Measurements from ENCODE around the gene ACTR10. TPM values are rescaled to one million over a fixed set of nuclear protein-coding genes. Genes with fewer than 3 reads are reported as not detected.

ACTR10 gene
- total and polyA plus RNA-seq, 7 donors: 41.2 to 69.0 (median 57.3) TPM

DNA sequence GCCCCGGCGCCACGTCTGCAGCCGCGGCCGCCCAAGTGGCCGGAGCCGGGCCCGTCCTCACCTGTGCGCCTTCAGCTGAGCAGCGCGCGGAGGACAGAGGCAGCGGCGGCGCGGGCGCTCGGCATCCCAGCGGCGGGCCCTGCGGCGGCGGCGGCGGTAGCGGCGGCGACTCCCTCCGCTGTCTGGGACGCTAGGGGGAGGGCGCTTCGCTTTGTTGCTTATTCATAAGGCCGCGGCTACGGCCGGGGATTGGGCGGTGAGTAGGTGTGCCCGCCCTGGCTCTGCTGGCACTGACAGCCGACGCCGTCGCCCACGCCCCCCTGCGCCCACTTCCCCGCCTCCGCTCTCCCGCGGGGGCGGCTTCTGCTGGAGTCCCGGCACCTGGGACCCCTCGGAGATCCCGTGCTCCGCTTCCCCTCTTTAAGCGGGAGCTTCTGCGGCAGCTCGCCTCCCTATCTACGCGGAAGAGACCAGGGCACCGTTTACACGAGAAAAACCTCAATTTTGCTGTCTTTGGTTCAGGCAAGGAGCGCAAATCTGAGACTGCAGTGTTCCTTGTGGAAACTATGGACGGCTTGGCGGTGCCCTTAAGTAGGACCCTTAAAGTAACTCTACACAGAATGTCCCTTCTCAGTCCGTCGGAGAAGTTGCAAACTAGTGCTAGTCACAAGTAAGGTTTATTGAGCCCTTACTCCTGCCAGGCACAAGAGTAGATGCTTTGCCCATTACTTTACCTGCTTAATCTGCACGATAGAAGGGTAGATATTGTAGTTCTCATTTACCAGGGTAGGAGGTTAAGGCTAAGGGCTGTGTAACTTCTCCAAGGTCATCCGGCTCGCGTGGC lies 47.7 kb upstream of the ACTR10 start, which contains the start of gene ARMH4:
ARMH4 (minus strand) TSS at position 200 of the 844 bp plus-strand sequence. CDS start 12,855 bp downstream, outside the sequence.
- peak; percentile 23 for TF ChIP-seq CTCF (IDR thresholded peaks at IDR 0.05)
- no peaks in the 10 kb centered on the region for H3K36me3 ChIP-seq (ENCODE audit: insufficient read depth in 1 of 2, low read depth in 1 of 2)
- DNase-seq: peak; percentile 81 to 88
- no peak within 1 kb of the TSS for H3K27ac ChIP-seq
- H3K4me3 ChIP-seq: peak within 1 kb of the TSS; percentile 87
- 0 to 1% (median 0%) methylated on average over 32 to 70 of the region's 70 CpGs for WGBS, 3 donors
- intact Hi-C loops (cut with DNase I): no loop called here
- peaks cover 6% of the 10 kb centered on the region for H3K4me1 ChIP-seq
- H3K27me3 ChIP-seq (ENCODE audit: insufficient read depth in 3 of 3, low read length in 2 of 3): peaks cover 0 to 13% (median 0%) of the 10 kb centered on the region in 3 donors
- ATAC-seq: peak; percentile 91 to 99 (median 97)
- H3K9me3 ChIP-seq: no peaks in the 10 kb centered on the region

- Histone ChIP-seq H3K4me1 (no peaks in the 10 kb centered on the region), H3K4me3 (no peak overlapping the region), H3K36me3 (ENCODE audit: insufficient read depth in 1 of 2, low read depth in 1 of 2) (no peaks in the 10 kb centered on the region), H3K27me3 (ENCODE audit: insufficient read depth in 3 of 3, low read length in 2 of 3) (no peaks in the 10 kb centered on the region), H3K27ac (no peak overlapping the region), H3K9me3 (no peaks in the 10 kb centered on the region)
- no peak for ATAC-seq
- TF ChIP-seq CTCF (IDR thresholded peaks at IDR 0.05): no peak
- intact Hi-C loops (cut with DNase I): loop anchor here in 1 of 2 donors (5.0 kb wide), 1 partner anchor 48 kb away; no protein-coding TSS in a partner anchor
- DNase-seq: no peak
Observed at GRCh38 chr14:58160561-58160960, 39.4 kb upstream of the ACTR10 start.

- peak in 3 of 4 donors; percentile 48 to 75 (median 58) for ATAC-seq
- Histone ChIP-seq H3K4me3 (no peak overlapping the region), H3K36me3 (ENCODE audit: insufficient read depth in 1 of 2, low read depth in 1 of 2) (no peaks in the 10 kb centered on the region), H3K27ac (no peak overlapping the region), H3K27me3 (ENCODE audit: insufficient read depth in 3 of 3, low read length in 2 of 3) (no peaks in the 10 kb centered on the region), H3K4me1 (no peaks in the 10 kb centered on the region), H3K9me3 (no peaks in the 10 kb centered on the region)
- WGBS, 3 donors: 34 to 39% (median 35%) methylated on average over 10 of the region's 10 CpGs
- TF ChIP-seq CTCF (IDR thresholded peaks at IDR 0.05): peak; percentile 72
- peak; percentile 78 to 87 for DNase-seq
- intact Hi-C loops (cut with DNase I): loop anchor here in 1 of 2 donors (2.0 kb wide), 1 partner anchor 57 kb away; no protein-coding TSS in a partner anchor
Observed at GRCh38 chr14:58166005-58166983, 33.7 kb upstream of the ACTR10 start.

DNA sequence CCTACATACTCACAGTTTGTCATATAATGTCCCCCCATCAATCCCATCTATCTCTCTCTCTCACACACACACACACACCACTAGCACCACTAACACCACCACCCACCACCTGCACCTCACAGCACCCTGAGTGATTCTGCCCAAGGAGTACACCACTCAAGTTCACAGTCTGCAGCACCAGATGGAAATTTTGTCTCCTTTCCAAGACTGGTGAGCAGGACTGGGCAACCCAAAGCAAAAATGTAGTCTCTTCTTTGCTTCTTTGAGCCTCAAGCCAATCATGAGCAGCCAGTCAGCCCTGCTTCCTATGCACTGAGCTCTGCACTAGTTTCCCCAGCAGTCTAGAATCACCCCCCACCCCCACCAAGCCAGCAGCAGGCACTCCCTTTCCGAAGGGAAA lies 32.9 kb upstream of the ACTR10 start:
- Histone ChIP-seq H3K9me3 (peaks cover 4% of the 10 kb centered on the region), H3K27me3 (ENCODE audit: insufficient read depth in 3 of 3, low read length in 2 of 3) (no peaks in the 10 kb centered on the region), H3K4me1 (no peaks in the 10 kb centered on the region), H3K36me3 (ENCODE audit: insufficient read depth in 1 of 2, low read depth in 1 of 2) (no peaks in the 10 kb centered on the region), H3K4me3 (no peak overlapping the region), H3K27ac (no peak overlapping the region)
- WGBS, 3 donors: 24 to 37% (median 26%) methylated on average over 1 of the region's 1 CpG
- no peak for DNase-seq
- ATAC-seq: no peak
- intact Hi-C loops (cut with DNase I): loop anchor here in 1 of 2 donors (2.0 kb wide), 1 partner anchor 58 kb away; no protein-coding TSS in a partner anchor
- no peak for TF ChIP-seq CTCF (IDR thresholded peaks at IDR 0.05)
